HG03064 (cell line): Measurements from ENCODE around the gene ITGA1.
"Not testable (repeated sequence)": the region's sequence is repeated elsewhere in the genome, so short reads cannot be mapped to it uniquely, and the experiment has no call there.

Experiments used
- ATAC-seq: cut with Tn5 transposase; IDR thresholded peaks from one replicate; pipeline ENCODE4 v1.9.1; 2021; ENCODE audit warnings: low read depth; ENCODE audit not compliant: unreplicated experiment

ITGA1 gene

DNA sequence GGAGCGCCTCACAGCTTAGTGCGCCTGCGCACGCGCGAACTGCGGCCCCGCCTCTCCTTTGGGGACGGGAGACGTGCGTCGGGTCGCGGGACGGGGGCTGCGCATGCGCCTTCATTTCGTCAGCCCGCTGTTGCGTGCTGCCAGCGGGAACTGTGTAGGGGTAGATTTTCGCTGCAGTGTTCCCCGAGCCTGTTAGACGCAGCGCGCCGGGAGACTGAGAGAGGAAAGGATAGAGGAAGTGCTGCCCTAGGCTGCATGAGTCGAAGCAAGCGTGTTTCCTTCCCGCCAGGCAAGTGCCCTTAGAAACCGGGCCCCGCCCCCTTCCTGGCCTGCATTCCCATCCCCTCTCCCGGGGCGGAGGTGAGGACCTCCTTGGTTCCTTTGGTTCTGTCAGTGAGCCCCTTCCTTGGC lies 12.3 kb downstream of the ITGA1 start:
- peak; percentile 85 for ATAC-seq

DNA sequence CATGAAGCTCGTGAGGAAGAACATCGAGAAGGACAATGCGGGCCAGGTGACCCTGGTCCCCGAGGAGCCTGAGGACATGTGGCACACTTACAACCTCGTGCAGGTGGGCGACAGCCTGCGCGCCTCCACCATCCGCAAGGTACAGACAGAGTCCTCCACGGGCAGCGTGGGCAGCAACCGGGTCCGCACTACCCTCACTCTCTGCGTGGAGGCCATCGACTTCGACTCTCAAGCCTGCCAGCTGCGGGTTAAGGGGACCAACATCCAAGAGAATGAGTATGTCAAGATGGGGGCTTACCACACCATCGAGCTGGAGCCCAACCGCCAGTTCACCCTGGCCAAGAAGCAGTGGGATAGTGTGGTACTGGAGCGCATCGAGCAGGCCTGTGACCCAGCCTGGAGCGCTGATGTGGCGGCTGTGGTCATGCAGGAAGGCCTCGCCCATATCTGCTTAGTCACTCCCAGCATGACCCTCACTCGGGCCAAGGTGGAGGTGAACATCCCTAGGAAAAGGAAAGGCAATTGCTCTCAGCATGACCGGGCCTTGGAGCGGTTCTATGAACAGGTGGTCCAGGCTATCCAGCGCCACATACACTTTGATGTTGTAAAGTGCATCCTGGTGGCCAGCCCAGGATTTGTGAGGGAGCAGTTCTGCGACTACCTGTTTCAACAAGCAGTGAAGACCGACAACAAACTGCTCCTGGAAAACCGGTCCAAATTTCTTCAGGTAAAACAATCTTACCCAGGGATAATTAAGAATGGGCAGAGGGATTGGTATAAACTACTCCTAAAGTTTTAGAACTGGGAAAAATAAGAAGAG lies 12.9 kb downstream of the ITGA1 start:
- peak; percentile 44 for ATAC-seq

DNA sequence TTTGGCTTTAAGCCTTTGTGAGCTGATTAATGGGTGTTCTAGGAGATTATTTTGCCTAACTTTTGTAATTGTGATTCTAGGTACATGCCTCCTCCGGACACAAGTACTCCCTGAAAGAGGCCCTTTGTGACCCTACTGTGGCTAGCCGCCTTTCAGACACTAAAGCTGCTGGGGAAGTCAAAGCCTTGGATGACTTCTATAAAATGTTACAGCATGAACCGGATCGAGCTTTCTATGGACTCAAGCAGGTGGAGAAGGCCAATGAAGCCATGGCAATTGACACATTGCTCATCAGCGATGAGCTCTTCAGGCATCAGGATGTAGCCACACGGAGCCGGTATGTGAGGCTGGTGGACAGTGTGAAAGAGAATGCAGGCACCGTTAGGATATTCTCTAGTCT lies 13.6 kb downstream of the ITGA1 start:
- ATAC-seq, result no peak

DNA sequence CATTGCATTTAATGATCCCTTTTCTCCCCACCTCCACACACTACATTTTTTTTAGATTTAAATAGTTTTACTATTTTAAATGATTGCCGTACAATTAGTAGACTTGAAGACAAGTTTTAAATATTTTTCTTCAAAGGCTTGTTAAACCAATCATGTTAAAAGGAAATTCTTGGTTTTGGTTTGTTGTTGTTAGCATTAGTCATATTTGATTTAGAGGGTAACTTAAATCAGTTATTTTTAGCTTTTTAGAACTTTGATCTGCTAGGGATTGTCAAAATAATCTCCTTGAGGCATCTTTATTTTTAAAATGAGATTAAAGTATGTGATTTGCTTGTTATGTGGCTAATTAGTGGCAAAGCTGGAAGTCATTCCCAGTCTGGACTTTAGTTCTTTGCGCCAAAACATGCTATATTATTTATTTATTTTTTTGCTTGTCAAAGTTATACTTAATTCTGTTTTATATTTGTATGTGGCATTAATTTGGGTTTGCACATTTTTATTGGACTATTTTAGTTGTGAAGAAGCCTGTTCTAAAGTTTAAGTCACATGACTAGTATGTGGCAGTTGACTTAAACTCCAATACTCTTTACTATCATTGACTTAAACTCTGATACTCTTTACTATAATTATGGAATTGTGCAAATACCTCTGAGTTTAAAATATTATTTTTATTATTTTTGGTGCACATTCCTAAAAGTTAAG lies 14.7 kb downstream of the ITGA1 start:
- no peak for ATAC-seq

DNA sequence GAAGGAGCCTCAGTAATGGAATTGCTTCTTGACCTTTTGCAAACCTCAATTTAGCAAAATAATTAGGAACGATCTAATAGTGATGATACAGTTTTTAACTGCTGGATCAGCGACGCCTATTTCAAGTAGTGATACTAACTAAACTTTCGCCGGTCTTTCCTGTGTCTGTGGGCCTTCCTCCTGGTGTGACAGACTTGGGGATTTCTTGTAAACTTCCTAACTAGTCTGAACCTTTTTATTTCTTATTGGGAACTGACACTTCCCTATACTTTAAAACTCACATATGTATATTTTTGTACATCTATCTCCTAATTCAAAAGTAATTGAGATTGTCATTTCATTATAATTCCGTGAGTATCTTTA lies 15.2 kb downstream of the ITGA1 start:
- no peak for ATAC-seq

DNA sequence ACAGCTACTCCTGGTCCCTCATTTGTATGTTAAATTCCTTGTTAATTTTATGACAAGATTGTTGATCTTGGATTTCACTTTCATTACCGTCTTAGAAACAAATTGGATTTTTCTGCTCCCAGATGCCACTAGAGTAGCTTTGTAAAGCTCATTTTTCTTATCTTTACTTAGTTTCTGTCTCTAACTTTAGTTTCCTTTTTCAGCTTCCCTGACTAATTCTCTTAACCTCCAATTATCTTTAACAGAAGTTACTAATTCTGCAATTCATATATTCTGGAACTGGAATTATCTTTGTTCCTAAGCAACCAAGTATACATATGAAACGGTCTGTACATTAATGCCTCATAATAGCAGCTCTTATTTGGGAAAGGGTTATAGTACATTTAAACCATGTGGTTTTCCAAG lies 16.7 kb downstream of the ITGA1 start:
- no peak for ATAC-seq

DNA sequence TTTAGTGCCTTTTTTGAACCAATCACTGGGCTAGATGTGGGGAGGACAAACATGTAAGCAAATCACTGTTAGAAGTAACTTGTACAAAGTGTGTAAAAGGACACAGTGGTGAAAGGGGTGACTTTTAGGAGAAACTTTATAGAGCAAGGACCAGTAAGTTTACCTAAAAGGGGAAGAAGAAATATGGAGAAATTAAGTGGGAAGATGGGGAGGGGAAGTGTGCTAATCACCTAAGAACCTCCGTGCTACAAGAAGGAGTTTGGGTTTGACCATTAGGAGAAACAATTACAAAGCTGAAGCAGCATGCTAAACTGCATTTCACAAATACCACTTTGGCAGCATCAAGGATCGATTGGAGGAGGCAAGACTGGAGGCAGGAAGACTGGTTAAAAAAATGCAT lies 17.3 kb downstream of the ITGA1 start:
- no peak for ATAC-seq

DNA sequence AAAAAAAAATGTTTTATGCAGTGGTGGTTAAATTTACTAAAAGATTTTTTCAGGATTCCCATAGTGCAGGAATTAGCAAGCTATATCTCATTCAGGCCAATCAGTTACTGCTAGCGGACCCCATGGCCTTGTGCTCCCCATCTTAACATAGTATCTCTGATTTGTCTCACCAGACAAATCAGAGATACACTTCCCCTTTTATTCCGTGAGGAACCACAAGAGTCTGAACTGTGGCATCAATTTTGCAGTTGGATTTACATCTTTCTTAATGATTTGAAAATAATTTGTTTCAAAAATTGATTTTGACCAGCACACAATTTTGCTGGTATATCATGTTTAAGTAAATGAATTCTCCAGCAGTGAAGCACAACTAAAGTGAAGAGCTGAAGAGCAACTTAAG lies 17.9 kb downstream of the ITGA1 start:
- no peak for ATAC-seq

DNA sequence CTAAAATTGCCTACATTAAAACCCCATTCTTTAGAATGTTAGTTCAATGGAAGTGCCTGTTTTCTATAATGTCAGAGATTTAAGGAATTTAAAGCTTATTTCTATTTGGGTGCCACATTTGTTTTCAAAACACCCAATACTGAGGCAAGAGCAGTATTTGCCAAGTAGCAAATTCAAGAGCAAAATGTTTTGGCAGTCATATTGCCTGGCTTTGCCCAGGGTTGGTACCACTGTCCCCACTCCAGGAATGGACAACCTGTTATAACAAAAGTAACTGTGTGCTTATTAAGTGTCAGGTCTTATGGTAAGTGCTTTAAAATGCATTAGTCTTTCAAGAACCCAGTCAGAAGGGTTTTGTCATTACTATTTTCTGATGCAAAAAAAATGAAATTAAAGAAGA lies 19.3 kb downstream of the ITGA1 start:
- no peak for ATAC-seq

DNA sequence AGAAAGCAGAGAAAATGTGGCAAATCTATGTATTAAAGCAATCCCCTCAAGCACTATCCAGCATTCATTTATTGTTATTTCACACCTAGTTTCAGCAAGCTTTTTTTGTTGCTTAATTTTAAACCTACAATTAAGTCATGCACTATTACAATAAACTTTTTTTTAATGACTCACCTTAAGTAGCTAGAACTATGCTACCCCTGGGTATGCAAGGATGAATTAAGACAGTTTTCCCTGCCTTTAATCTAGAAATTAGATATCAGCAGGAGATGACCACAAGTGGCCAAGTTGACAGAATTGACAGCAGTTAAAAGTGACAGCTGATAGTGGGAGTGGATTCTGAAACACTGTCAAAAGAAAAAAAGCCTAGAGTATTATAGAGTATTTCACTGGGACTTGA lies 20.0 kb downstream of the ITGA1 start:
- ATAC-seq, result no peak

DNA sequence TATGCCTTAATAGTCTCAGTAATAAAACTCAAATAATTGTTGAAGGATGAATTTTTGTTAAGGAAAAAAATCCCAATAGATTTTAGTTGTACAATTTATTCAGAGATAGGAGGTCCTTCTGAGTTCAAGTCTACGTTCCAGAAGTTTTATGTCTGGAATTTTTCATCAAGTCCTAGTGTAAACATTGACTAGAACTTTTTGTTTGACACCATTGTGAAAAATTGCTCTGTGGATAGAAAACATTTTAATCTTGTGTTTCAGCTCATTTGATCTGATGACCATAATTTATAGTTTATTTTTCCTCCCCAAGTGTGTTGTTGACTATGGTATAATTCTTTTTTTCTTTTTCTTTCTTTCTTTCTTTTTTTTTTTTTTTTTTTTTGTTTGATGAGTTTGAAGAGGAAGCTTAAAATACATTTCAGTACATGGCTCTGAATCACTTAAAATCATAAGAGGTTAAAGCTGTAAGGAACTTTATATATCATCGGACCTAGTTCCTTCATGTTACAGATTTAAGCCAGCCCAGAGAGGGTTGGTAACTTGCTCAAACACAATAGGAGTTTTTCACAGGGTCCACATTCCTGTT lies 20.7 kb downstream of the ITGA1 start:
- ATAC-seq, result no peak

DNA sequence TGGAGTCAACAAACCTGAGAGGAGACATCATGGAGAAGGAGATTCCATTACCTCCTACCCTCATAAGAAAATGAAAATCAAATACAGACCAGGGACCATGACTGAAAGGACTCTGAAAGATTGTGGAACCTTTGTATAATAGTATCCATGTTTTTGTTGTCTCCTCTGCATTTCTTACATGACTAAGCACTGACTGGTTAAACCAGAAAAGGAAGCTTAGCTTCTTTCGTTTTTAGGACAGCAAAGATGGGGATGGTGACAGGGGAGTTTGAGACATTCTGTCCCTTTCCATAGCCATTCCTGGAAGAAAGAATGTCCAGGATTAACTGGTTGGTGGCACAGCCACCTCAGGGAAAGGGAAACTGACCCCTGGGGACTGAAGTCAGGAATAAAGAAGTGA lies 22.2 kb downstream of the ITGA1 start:
- no peak for ATAC-seq

DNA sequence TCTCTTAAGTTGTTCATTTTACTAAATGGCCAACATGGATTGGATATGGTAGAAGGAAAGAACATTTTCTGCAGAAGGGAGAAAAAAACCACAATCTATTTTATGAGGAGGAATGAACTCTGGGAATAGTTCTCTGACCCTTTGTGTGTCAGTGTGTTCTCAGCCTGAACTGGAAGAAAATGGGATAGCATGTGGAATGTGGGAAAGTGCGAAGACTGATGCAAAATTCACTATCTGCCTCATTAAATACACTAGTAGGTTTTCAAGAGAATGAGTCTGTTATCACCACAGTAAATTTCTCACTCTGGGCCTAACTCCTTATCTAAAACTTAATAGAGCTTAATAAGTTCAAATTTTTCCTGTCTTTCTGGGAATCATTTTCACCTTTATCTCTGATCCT lies 22.7 kb downstream of the ITGA1 start:
- no peak for ATAC-seq

DNA sequence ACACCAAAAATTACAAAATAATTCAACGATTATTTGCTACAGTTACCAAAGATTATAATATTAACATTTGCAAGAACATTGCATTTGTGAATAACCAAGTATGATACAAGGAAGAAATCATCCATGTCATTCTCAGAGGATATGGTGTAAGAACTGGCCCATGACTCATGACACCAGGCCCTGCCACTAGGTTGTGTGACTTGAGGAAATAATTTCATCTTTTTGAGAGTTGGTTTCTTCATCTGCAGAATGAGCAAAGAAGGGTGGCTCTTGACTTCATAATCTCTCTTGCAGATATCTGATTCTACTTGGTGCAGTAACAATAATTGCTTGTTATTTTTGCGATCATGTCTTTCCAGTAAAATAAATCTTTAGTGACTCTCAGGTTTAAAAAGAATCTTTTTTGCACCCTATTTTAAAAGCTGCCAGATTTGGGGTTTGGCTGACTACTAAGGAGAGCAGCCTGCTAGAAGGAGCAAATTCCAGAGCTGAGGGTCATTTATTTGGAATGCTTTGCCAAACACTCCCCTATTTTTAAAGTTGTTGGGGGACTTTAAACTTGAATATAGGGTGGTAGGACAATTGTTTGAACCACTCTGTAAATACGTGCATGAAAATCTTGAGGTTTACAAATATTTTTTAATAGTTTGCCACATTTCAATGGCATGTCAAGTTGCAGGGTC lies 23.5 kb downstream of the ITGA1 start:
- ATAC-seq, result no peak

DNA sequence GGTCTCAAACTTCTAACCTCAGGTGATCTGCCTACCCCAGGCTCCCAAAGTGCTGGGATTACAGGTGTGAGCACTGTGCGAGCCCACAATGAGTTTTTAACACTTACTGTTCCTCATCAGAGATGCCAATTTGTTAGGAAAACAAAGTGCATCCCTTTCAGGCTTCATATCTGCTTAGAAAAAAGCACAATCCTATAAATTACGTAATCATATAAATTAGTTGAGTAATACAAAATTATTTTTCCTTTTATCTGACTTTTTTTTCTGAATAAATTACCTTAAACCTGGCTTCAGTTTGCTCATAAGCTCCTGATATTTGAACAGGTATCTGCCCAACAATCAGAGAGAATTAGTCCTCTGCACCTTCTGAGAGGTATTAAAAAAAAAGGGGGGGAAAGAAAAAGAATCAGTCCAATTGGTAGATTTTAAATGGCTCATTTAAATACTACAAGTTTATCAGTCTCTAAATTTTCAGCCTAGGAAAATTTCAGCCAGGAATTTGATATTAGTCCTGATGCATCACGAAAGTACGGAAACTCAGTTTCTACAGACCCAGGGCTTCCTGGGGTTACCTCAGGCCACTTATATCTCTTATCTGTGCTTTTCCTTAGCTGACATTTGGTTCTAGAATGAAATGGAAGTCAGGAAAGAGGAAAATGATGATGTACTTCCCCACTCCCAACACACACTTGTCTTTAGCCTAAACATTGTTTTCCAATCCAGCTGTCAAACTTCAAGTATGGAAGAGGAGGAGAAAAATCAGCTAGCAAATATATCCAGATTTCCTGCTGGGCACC lies 26.8 kb downstream of the ITGA1 start:
- no peak for ATAC-seq

DNA sequence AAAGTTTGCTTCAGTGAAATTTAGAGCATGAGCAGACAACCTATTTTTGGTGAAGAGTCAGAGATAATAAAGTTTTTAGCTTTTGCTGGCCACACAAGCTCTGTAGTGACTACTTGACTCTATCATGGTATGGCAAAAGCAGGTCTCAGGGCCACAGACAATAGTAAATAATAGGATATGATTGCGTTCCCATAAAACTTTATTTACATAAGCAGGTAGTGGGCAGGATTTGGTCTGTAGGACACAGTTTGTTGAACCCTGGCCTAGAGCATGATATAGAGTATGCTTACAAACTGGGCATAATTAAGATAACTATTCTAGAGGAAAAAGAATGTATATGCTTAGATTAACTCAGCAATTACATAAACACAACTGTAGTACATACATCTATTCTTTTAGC lies 30.1 kb downstream of the ITGA1 start:
- no peak for ATAC-seq

DNA sequence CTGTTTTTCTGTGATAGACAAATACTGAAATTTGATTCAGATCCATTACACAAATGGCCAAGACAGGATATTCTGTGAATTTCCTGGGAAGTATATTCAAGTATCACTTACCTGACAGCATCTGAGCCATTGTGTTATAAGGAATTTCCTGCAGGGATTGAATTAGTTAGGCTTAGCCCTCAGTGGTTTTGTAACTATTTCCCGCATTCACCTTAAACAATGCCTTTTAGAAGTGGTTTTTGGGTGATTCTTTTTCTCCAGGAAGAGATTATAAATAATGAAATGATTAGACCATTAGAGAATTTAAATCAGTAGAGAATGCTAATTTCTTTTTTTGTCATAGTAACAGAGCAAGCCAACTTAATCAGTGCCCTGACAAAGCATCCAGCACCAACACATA lies 30.6 kb downstream of the ITGA1 start:
- no peak for ATAC-seq

DNA sequence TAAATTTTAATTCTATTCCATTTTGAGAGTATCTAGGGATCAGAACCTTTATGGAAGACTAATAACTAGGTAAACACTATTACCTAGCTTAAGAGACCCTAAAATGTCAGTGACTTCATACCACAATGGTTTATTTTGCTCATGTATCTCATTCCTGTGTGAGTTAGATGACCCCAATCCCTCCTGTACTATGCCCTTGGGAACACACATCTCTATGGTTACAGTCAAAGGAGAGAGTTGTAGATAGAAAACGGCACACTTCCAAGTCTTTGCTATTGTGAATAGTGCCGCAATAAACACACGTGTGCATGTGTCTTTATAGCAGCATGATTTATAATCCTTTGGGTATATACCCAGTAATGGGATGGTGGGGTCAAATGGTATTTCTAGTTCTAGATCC lies 31.1 kb downstream of the ITGA1 start:
- not testable (repeated sequence) for ATAC-seq

DNA sequence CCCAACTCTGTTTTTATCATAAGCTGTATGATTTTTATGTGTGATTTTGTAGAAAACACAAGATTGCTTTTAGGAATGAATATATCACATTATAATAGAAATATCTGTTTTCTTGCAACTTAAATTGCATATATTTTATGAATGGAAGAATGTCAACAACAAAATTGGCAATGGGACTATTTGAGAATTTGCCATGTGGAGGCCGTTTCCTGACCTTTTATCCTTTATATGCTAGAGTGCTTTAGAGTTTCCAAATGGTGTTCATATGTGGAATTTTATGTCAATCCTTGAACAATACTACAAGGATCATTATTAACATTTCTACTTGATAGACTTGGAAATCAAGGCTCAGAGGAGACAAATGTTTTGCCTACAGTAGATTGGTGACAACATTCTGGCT lies 34.2 kb downstream of the ITGA1 start:
- no peak for ATAC-seq

DNA sequence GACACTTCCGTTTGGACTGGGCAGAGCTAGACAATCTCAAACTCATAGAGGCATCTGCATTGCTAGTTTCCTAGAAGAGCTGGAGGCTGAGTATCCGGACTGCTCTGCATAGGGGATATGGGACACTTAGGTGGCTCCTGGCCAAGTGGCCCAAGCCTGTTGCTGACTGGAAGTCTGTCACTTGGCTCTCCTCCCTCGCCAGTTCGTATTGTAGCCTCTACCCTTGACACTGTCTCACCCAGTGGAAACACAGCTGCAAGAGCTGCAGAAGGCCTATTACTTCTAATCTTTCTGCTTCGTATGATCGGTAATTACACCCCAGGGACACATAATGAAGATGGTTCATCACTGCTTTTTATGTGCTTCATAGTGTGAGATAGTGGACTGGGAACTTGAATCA lies 34.7 kb downstream of the ITGA1 start:
- no peak for ATAC-seq

DNA sequence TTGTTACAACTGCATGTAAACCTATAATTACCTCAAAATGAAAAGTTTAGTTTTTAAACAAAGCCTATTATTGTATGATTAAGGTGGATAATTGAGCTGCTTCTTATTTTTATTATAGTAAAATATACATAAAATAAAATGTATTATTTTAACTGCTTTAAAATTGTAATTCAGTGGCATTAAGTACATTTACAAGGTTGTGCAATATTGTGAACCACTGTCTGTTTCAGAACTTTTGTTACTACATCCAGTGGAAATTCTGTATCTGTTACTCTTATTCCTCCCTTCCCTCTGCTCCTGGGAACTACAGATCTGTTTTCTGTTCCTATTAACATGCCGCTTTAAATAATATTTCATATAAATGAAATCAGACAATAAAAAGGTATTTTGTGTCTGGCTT lies 37.1 kb downstream of the ITGA1 start:
- ATAC-seq, result no peak
